ENCODE results near the gene KIF26B.
"Not testable (repeated sequence)": the region's sequence is repeated elsewhere in the genome, so short reads cannot be mapped to it uniquely, and the experiment has no call there.

The KIF26B gene

GRCh38 chr1:245290836-245291235 lies 136.1 kb downstream of the KIF26B start:
- DNase-seq = no peak

DNA sequence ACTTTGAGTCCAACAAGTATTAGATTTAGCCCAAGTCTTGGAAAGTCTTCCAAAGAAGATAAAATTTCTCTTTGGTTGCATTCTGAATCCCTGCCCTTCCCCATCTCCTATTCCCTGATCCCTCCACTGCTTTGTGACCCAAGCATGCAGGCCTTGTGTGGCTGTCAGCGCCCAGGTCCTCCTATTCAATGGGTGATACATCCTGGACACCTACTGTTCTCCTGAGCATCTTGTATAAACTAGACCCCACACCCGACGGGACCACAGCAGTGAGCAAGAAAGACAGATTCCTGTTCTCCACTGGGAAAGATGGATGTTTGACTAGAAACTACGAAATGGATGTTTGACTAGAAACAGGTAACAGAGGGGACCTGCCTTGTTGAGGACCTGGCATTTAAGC lies 136.6 kb downstream of the KIF26B start:
- DNase-seq = no peak

DNA sequence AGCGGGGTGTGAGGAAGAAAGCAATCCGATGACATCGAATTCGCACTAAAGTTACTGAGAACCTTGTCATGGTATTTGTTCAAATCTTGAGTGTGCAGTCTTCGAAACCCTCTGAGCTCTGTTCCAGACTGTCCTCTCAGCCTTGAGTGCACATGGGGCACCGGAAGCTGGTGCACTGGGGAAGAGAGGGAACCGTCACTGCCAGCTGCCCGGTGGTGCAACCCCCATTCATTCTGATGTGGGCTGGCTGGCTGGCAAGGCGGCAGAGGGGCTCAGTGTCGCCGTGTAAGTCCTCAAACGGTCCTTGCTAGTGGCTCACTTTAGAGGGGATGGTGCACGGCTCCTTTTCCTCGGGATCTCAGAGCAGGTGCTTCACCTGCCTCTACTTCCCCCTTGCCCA lies 137.4 kb downstream of the KIF26B start:
- no peak for DNase-seq

DNA sequence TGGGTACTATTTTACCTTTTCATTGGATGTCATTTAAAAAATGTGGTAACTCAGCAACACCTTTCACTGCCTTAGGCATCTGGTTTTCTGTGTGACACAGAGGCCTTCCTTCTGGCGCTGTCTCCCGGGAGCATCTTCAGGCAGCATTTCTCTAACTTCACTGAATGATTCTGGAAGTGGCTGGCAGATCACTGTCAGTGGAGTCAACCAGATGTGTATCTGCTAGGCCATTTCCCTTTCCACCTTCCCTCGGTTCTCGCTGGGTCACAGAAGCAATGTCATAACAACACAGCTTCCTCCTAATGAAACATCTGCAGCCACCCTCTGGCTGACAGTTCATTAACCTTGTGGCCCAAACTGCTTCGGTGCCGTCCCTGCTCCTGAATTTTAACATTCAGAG lies 137.8 kb downstream of the KIF26B start:
- DNase-seq = no peak

- DNase-seq = no peak
Measured at GRCh38 chr1:245294020-245294419, 139.2 kb downstream of the KIF26B start.

- peak; percentile 94 for DNase-seq
Measured at GRCh38 chr1:245298781-245299180, 144.0 kb downstream of the KIF26B start.

DNA sequence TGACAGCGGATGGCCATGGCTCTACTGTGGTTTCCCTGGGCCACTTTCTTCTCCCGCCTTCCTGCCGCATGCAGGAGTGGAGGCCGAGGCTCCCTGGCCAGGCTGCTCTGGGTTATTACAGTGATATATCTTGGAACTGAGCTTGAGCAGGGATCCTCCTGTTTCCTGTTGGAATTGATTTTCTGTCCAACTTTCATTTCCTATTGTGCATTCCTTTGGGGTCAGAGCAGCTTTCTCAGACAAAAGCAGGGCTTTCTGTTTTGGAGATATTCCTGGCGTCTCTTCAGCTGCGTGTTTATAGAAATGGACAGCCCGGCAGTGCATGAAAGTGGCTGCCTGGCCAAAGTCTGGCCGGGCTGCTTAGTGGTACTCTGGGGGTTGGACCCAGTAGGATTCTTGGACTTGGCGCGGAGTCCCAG lies 146.4 kb downstream of the KIF26B start:
- DNase-seq = no peak

DNA sequence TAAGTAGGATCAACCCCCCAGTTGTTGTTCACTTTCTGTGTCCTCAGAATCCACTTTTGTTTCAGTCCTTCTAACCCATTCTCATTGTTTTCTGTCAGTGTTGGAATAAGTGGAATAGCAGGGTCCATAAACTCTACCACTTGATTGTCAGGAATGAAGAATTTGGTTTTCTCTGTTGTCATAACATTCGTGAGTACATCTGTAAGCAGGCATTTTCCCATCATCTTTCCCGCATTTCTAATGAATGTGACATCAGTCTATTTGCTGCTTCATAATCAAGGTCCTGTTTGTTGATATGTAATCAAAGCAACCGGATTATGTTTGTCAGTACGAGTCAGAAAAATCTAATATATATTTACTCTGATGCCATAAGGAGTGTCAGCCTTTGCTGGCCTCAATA lies 147.1 kb downstream of the KIF26B start:
- DNase-seq = no peak

DNA sequence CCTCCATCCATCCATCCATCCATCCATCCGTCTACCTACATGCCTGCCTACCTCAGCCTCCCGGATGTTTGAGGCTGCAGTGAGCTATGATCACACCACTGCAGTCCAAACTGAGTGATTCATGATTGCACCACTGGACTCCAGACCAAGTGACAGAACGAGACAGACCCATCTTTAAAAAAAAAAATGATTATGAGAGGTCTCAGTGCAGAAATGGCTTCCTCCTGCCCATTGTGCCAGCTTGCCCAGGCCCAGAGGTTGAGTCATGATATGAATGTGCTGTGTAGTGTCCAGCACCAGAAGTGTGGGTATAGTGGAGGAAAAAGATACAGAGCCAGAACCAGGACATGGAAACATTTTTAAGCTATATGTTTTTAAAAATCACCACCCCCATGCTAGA lies 149.9 kb downstream of the KIF26B start:
- DNase-seq = no peak

DNA sequence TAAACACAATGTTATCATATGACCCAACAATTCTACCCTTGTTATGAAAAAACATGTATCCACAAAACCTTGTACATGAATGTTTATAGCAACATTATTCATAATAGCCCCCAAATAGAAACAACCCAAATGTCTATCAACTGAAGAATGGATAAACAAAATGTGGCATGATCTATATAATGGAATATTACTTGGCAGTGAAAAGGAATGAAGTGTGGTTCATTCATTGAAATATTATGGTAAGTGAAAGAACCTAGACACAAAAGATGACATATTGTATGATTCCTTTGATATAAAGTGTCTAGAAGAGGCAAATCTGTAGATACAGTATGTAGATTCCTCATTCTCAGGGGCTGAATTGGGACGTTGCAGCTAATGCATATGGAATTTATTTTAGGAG lies 151.2 kb downstream of the KIF26B start:
- no peak for DNase-seq

- no peak for DNase-seq
Measured at GRCh38 chr1:245306628-245307410, 152.0 kb downstream of the KIF26B start.

DNA sequence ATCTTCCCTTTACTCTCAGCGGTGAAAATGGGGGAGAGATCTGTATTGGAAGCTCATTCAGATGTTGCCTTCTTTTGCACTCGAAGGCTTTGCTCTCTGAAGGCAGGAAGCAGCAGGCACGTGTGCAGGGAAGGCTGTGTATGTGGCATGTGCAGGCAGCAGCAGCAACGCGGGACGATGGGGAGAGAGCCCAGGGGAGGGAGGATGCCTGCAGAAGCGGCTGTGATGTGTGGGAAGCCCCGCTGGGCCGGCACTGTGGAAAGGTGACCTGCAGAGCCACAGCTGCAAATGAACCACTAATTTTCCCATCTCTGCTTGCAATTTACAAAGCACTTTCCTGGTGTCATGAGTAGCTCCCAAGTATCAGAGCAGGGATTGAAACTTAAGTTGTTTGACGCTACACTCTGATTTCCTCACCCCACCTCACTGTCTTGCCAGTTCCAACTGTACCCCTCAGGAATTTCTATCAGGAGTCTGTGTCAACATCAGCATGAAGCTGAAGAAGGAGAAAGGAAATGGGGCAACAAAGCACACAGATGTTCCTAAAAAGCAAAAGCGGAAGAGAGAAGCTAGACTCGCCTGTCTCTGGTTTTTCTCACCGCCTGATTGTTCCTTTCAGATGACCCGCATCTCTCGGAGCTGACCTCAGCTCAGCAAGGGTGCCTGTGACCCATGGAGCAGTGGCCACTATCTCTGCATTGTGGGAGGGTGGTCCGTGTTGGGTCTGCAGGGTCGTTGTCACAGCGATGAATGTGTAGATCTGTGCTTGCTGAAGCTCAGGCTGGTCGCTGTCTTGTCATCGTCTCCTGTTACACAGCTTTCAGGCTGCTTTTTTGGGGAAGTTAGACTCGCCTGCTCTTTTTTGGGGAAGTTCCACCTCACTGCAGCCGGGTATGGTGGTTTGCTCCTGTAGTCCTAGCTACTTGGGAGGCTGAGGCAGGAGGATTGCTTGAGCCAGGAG lies 156.1 kb downstream of the KIF26B start:
- peak; percentile 42 for DNase-seq

GRCh38 chr1:245311887-245312536 lies 157.2 kb downstream of the KIF26B start:
- DNase-seq = no peak

GRCh38 chr1:245313576-245313975 lies 158.8 kb downstream of the KIF26B start:
- DNase-seq = no peak

DNA sequence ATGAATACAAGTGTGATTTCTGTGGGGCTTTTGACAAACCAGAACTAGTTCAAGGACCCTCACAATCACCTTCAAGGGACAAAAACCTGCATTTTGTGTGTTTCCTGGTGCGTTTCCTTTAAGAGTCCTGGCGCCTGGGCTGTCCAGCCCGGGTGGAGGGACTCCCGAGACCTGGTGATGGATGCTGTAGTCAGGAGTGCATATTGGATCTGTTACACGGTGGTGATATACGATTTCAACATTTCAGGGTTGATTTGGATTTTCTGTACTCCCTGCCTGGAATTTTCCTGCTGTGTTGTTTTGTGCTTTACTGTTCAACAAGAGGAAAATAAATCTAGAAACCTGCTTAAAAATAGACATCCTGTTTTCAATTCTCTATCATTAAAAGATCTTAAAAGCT lies 162.0 kb downstream of the KIF26B start:
- DNase-seq = no peak

DNA sequence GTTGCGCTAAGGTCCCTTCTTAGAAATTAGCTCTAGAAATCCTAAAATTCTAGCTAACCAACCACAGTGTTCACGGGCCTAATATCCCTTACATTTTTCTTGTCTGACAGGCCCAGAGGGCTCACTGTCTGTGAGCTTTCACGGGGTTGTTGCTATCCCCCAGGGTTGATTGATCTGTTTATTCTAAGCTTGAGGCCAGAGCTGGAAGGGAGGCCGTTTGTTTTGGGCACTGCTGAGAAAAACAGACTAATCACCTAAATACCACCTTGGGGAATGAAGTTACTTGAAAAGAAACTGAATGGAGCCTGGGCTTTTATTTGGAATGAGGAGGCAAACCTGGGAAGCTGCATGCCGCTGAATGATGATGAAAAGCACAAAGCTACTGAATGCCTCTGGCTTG lies 162.4 kb downstream of the KIF26B start:
- no peak for DNase-seq

GRCh38 chr1:245319094-245319493 lies 164.3 kb downstream of the KIF26B start:
- DNase-seq = no peak

- no peak for DNase-seq
Measured at GRCh38 chr1:245322673-245323072, 167.9 kb downstream of the KIF26B start.

- DNase-seq = not testable (repeated sequence)
Measured at GRCh38 chr1:245323765-245324164, 169.0 kb downstream of the KIF26B start.

GRCh38 chr1:245325922-245326795 lies 171.4 kb downstream of the KIF26B start:
- no peak for DNase-seq

DNA sequence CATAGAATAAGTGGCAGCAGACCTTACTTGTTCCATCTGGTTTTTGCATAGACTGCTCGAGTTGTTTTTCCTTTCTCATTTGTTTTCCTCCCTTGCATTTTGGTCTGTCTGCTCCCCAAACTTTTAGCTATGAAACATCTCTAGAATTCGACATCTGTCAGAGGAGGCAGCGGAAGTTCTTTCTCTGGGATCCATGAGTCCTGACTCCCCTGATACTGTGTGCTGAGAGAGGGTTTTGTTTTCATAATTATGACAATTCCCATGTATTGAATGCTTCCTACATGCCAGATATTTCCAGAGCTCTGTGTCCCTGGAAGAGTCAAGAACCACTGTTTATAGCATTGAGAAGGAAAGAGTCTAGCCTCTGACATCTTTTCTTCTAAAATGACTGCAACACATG lies 172.6 kb downstream of the KIF26B start:
- DNase-seq = no peak

DNA sequence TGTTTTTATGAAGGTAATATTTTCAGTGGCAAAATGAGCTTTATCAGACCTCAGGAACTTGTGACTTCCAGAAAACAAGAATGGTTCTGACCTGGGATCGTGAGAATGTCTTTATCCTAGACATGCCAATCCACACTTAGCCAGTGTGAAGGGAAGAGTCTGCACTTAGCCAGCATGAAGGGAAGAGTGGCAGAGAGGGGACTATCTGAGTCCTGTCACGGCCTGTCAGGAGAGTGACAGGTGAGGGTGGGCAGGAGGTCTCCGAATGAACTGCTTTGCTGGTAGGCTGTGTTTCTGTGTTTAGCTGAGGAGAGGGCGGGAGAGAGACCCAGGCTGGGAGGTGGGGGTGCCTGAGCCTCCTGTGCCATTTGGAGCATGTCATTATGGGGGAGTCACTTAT lies 173.1 kb downstream of the KIF26B start:
- DNase-seq = no peak
